NCI-H2227 (cell line): ENCODE data around the gene TEDDM1.
"Not testable (repeated sequence)": the region's sequence is repeated elsewhere in the genome, so short reads cannot be mapped to it uniquely, and the experiment has no call there.

Experiments
- DNase-seq: peaks from one replicate; lab custom pipeline; 2025; ENCODE audit not compliant: unreplicated experiment; lab: John Stamatoyannopoulos, UW

Gene TEDDM1

GRCh38 chr1:182400567-182400966 is at the start of gene TEDDM1:
TSS of gene TEDDM1 (minus strand) at chr1:182400667. CDS start at chr1:182400485, 182 bp downstream.
- no peak for DNase-seq

GRCh38 chr1:182450087-182450486 is 49.6 kb upstream of the TEDDM1 start, which contains the start of gene RGSL1:
TSS of gene RGSL1 (plus strand) at chr1:182450146. CDS start at chr1:182450166, 20 bp downstream.
- no peak for DNase-seq

- no peak for DNase-seq
Measured at GRCh38 chr1:182447660-182448059, 47.2 kb upstream of the TEDDM1 start.

GRCh38 chr1:182447124-182447523 is 46.7 kb upstream of the TEDDM1 start:
- DNase-seq = not testable (repeated sequence)

GRCh38 chr1:182446033-182446669 is 45.7 kb upstream of the TEDDM1 start:
- peak; percentile 47 for DNase-seq

GRCh38 chr1:182444497-182444896 is 44.0 kb upstream of the TEDDM1 start:
- DNase-seq = no peak

GRCh38 chr1:182442333-182442732 is 41.9 kb upstream of the TEDDM1 start:
- no peak for DNase-seq

- DNase-seq = no peak
Measured at GRCh38 chr1:182441719-182442118, 41.3 kb upstream of the TEDDM1 start.

- no peak for DNase-seq
Measured at GRCh38 chr1:182438326-182438725, 37.9 kb upstream of the TEDDM1 start.

- no peak for DNase-seq
Measured at GRCh38 chr1:182433580-182433979, 33.1 kb upstream of the TEDDM1 start.

GRCh38 chr1:182431278-182431677 is 30.8 kb upstream of the TEDDM1 start:
- DNase-seq = no peak

- no peak for DNase-seq
Measured at GRCh38 chr1:182430263-182431068, 30.0 kb upstream of the TEDDM1 start.

- DNase-seq = no peak
Measured at GRCh38 chr1:182428043-182428442, 27.6 kb upstream of the TEDDM1 start.

GRCh38 chr1:182426442-182427430 is 26.3 kb upstream of the TEDDM1 start:
- no peak for DNase-seq

- no peak for DNase-seq
Measured at GRCh38 chr1:182415789-182416188, 15.3 kb upstream of the TEDDM1 start.

- no peak for DNase-seq
Measured at GRCh38 chr1:182413969-182414368, 13.5 kb upstream of the TEDDM1 start.

- DNase-seq = no peak
Measured at GRCh38 chr1:182413486-182413885, 13.0 kb upstream of the TEDDM1 start.

GRCh38 chr1:182410620-182411273 is 10.3 kb upstream of the TEDDM1 start:
- no peak for DNase-seq

- DNase-seq = no peak
Measured at GRCh38 chr1:182410138-182410537, 9.7 kb upstream of the TEDDM1 start.

- DNase-seq = no peak
Measured at GRCh38 chr1:182408435-182409075, 8.1 kb upstream of the TEDDM1 start.
